NCI-H460 (cell line): Measurements from ENCODE around the gene SPDYA. TPM values are rescaled to one million over a fixed set of nuclear protein-coding genes. Genes with fewer than 3 reads are reported as not detected.

ENCODE experiments used
- DNase-seq: peaks from one replicate; pipeline ENCODE4 v3.0.0-alpha.2; 2016; ENCODE audit warnings: low read depth; ENCODE audit errors: extremely low read depth
- total RNA-seq: library from RNA; depleted of rRNA; stranded (reverse); fragments of >200 nt; shearing (Covaris generic); gene quantifications from 2 replicates; pipeline ENCODE4 v1.2.3, GENCODE V29; 2014

The SPDYA gene
- total RNA-seq, 1 experiment from 2014 or later, result 0.30 TPM

GRCh38 chr2:28824207-28824606, 13.6 kb downstream of the SPDYA start:
- no peak for DNase-seq

- DNase-seq, result no peak
Observed at GRCh38 chr2:28824870-28825269, 14.2 kb downstream of the SPDYA start.

- no peak for DNase-seq
Observed at GRCh38 chr2:28828382-28828781, 17.7 kb downstream of the SPDYA start.

- no peak for DNase-seq
Observed at GRCh38 chr2:28833740-28834470, 23.3 kb downstream of the SPDYA start.

GRCh38 chr2:28835781-28836180, 25.1 kb downstream of the SPDYA start:
- DNase-seq, result no peak

GRCh38 chr2:28838971-28839370, 28.3 kb downstream of the SPDYA start:
- DNase-seq, result no peak

- no peak for DNase-seq
Observed at GRCh38 chr2:28842042-28842441, 31.4 kb downstream of the SPDYA start.

GRCh38 chr2:28855193-28855592, 44.6 kb downstream of the SPDYA start:
- no peak for DNase-seq

GRCh38 chr2:28855977-28856376, 45.3 kb downstream of the SPDYA start:
- no peak for DNase-seq

- no peak for DNase-seq
Observed at GRCh38 chr2:28868611-28869010, 58.0 kb downstream of the SPDYA start.

GRCh38 chr2:28869494-28870145, 59.0 kb downstream of the SPDYA start:
- peak; percentile 12 for DNase-seq

- peak; percentile 93 for DNase-seq
Observed at GRCh38 chr2:28870146-28870891, 59.7 kb downstream of the SPDYA start, which contains the start of gene TRMT61B. Gene TRMT61B, minus strand, starts transcription at chr2:28870309. Its CDS starts 32 bp downstream, at chr2:28870277.

- DNase-seq, result no peak
Observed at GRCh38 chr2:28871620-28872019, 61.0 kb downstream of the SPDYA start.

- DNase-seq, result no peak
Observed at GRCh38 chr2:28880193-28880592, 69.6 kb downstream of the SPDYA start.

- no peak for DNase-seq
Observed at GRCh38 chr2:28893488-28893887, 82.9 kb downstream of the SPDYA start.

- peak; percentile 99 for DNase-seq
Observed at GRCh38 chr2:28894470-28895188, 84.0 kb downstream of the SPDYA start, which contains the start of gene WDR43. Gene WDR43, plus strand, starts transcription at chr2:28894667. Its CDS starts 32 bp downstream, at chr2:28894699.

GRCh38 chr2:28895189-28895893, 84.7 kb downstream of the SPDYA start:
- DNase-seq, result peak; percentile 12

GRCh38 chr2:28896906-28897305, 86.3 kb downstream of the SPDYA start:
- DNase-seq, result peak; percentile 45

GRCh38 chr2:28898048-28898447, 87.4 kb downstream of the SPDYA start:
- no peak for DNase-seq
